ENCODE results near the gene ZNF816.
"Not testable (repeated sequence)": the region's sequence is repeated elsewhere in the genome, so short reads cannot be mapped to it uniquely, and the experiment has no call there.

The ZNF816 gene

GRCh38 chr19:52943884-52944643, 18.6 kb downstream of the ZNF816 start:
- TF ChIP-seq ELF4 (IDR thresholded peaks at IDR 0.05) (no peak), FOXK2 (IDR thresholded peaks at IDR 0.05) (no peak), ZNF384 (IDR thresholded peaks at IDR 0.05) (no peak), FOXA1 (IDR thresholded peaks at IDR 0.05) (no peak), FOXM1 (IDR thresholded peaks at IDR 0.05; ENCODE audit: borderline replicate concordance) (no peak)
- ChIA-PET POLR2A (no interaction called here), CTCF (no interaction called here)
- DNase-seq (ENCODE audit: extremely low spot score): no peak

GRCh38 chr19:52943134-52943883, 19.4 kb downstream of the ZNF816 start:
- ChIA-PET CTCF (no interaction called here), POLR2A (no interaction called here)
- no peak for DNase-seq (ENCODE audit: extremely low spot score)
- TF ChIP-seq ARNT (IDR thresholded peaks at IDR 0.05) (no peak), FOXM1 (IDR thresholded peaks at IDR 0.05; ENCODE audit: borderline replicate concordance) (no peak), FOXA1 (IDR thresholded peaks at IDR 0.05) (no peak), SUZ12 (IDR thresholded peaks at IDR 0.05) (no peak), TARDBP (IDR thresholded peaks at IDR 0.05) (no peak), ELF4 (IDR thresholded peaks at IDR 0.05) (no peak), CTBP1 (IDR thresholded peaks at IDR 0.05; ENCODE audit: borderline replicate concordance) (no peak), BHLHE40 (IDR thresholded peaks at IDR 0.05; ENCODE audit: borderline replicate concordance) (no peak), PKNOX1 (IDR thresholded peaks at IDR 0.05) (no peak), L3MBTL2 (conservative IDR thresholded peaks at IDR 0.05) (no peak)

- DNase-seq (ENCODE audit: extremely low spot score): peak; percentile 77
- CTCF ChIA-PET: no interaction called here
- POLR2A ChIA-PET: no interaction called here
- no peak for TF ChIP-seq ZNF384 (IDR thresholded peaks at IDR 0.05)
- TF ChIP-seq ELF4 (IDR thresholded peaks at IDR 0.05): peak; percentile 86
- TF ChIP-seq SUZ12 (IDR thresholded peaks at IDR 0.05): no peak
- TF ChIP-seq L3MBTL2 (conservative IDR thresholded peaks at IDR 0.05): peak; percentile 34; the same call in 1 of the 2 replicates
Observed at GRCh38 chr19:52942386-52943133, 20.1 kb downstream of the ZNF816 start.

- peak; percentile 7 for DNase-seq (ENCODE audit: extremely low spot score)
- CTCF ChIA-PET: no interaction called here
- TF ChIP-seq L3MBTL2 (conservative IDR thresholded peaks at IDR 0.05): peak; percentile 85
- no peak for TF ChIP-seq BHLHE40 (IDR thresholded peaks at IDR 0.05; ENCODE audit: borderline replicate concordance)
- POLR2A ChIA-PET: no interaction called here
Observed at GRCh38 chr19:52941941-52942385, 20.7 kb downstream of the ZNF816 start.

- CTCF ChIA-PET; DNase-seq (ENCODE audit: extremely low spot score); POLR2A ChIA-PET: not testable (repeated sequence)
Observed at GRCh38 chr19:52941523-52941922, 21.2 kb downstream of the ZNF816 start.

- POLR2A ChIA-PET; DNase-seq (ENCODE audit: extremely low spot score); CTCF ChIA-PET: not testable (repeated sequence)
Observed at GRCh38 chr19:52940905-52941304, 21.8 kb downstream of the ZNF816 start.

GRCh38 chr19:52938761-52939160, 23.9 kb downstream of the ZNF816 start:
- no peak for TF ChIP-seq SUZ12 (IDR thresholded peaks at IDR 0.05)
- TF ChIP-seq TARDBP (IDR thresholded peaks at IDR 0.05): no peak
- TF ChIP-seq FOXA1 (IDR thresholded peaks at IDR 0.05): no peak
- TF ChIP-seq HDGF (IDR thresholded peaks at IDR 0.05; ENCODE audit: borderline replicate concordance): no peak
- TF ChIP-seq ARNT (IDR thresholded peaks at IDR 0.05): no peak
- no peak for TF ChIP-seq SP1 (IDR thresholded peaks at IDR 0.05)
- ChIA-PET CTCF (no interaction called here), POLR2A (no interaction called here)
- DNase-seq (ENCODE audit: extremely low spot score): no peak

- no peak for DNase-seq (ENCODE audit: extremely low spot score)
- TF ChIP-seq CTBP1 (IDR thresholded peaks at IDR 0.05; ENCODE audit: borderline replicate concordance): no peak
- TF ChIP-seq FOXK2 (IDR thresholded peaks at IDR 0.05): no peak
- no peak for TF ChIP-seq ZNF384 (IDR thresholded peaks at IDR 0.05)
- no peak for TF ChIP-seq HDGF (IDR thresholded peaks at IDR 0.05; ENCODE audit: borderline replicate concordance)
- no peak for TF ChIP-seq TARDBP (IDR thresholded peaks at IDR 0.05)
- no peak for TF ChIP-seq L3MBTL2 (conservative IDR thresholded peaks at IDR 0.05)
- TF ChIP-seq FOXM1 (IDR thresholded peaks at IDR 0.05; ENCODE audit: borderline replicate concordance): no peak
- TF ChIP-seq FOXA1 (IDR thresholded peaks at IDR 0.05): no peak
- TF ChIP-seq PKNOX1 (IDR thresholded peaks at IDR 0.05): no peak
- TF ChIP-seq SP1 (IDR thresholded peaks at IDR 0.05): no peak
- no peak for TF ChIP-seq ARNT (IDR thresholded peaks at IDR 0.05)
- TF ChIP-seq LEF1 (IDR thresholded peaks at IDR 0.05; ENCODE audit: borderline replicate concordance): no peak
- TF ChIP-seq BHLHE40 (IDR thresholded peaks at IDR 0.05; ENCODE audit: borderline replicate concordance): no peak
- no peak for TF ChIP-seq ELF4 (IDR thresholded peaks at IDR 0.05)
- TF ChIP-seq NFRKB (IDR thresholded peaks at IDR 0.05): no peak
- TF ChIP-seq SUZ12 (IDR thresholded peaks at IDR 0.05): no peak
- ChIA-PET POLR2A (no interaction called here), CTCF (no interaction called here)
Observed at GRCh38 chr19:52936954-52937325, 25.7 kb downstream of the ZNF816 start.
